Mammary epithelial cell (primary cell): ENCODE data around the gene KRTAP12-3.

Experiments
- CTCF ChIP-seq, 2 donors: IDR thresholded peaks in 1 of 2; conservative IDR thresholded peaks in 1 of 2; 2 replicates each; pipeline ENCODE4 v1.5.1; 2011 to 2012; ENCODE audit warnings: inconsistent platforms in 2 of 2, low read length in 2 of 2, mild to moderate bottlenecking in 2 of 2, control low read depth in 1 of 2, low read depth in 1 of 2; ENCODE audit not compliant: insufficient read depth in 1 of 2; ENCODE audit errors: extremely low read depth in 1 of 2
- EZH2 ChIP-seq: IDR thresholded peaks from 2 replicates; pipeline ENCODE4 v1.6.1; 2012; ENCODE audit warnings: low read length, inconsistent platforms, borderline replicate concordance

- TF ChIP-seq CTCF (conservative IDR thresholded peaks at IDR 0.05 in 1 of 2, IDR thresholded peaks at IDR 0.05 in 1 of 2; ENCODE audit: extremely low read depth in 1 of 2, insufficient read depth in 1 of 2, low read depth in 1 of 2, low read length in 2 of 2) (no peak), EZH2 (no peak)
These were observed 40.6 kb upstream of the KRTAP12-3 start for GRCh38 chr21:44617071-44617501.
